Erythroblast (primary cell): ENCODE measurements around the gene TNFAIP8L3.

Experiments
- DNase-seq, 2 experiments: peaks; one replicate each; lab custom pipeline; 2025; lab: John Stamatoyannopoulos, UW
- GATA1 ChIP-seq: IDR thresholded peaks from 2 replicates; pipeline ENCODE4 v1.6.1; 2011; ENCODE audit warnings: low read depth, mild to moderate bottlenecking, control low read depth, low read length, moderate library complexity
- POLR2A ChIP-seq: IDR thresholded peaks from 2 replicates; pipeline ENCODE4 v1.6.1; 2011; ENCODE audit warnings: mild to moderate bottlenecking, low read length

The TNFAIP8L3 gene

GRCh38 chr15:51075826-51076523 lies 18.7 kb downstream of the TNFAIP8L3 start:
- TF ChIP-seq POLR2A: no peak
- no peak for TF ChIP-seq GATA1
- DNase-seq: no peak

GRCh38 chr15:51075364-51075763 lies 19.3 kb downstream of the TNFAIP8L3 start:
- no peak for TF ChIP-seq GATA1
- TF ChIP-seq POLR2A: no peak
- no peak for DNase-seq

GRCh38 chr15:51074926-51075325 lies 19.8 kb downstream of the TNFAIP8L3 start:
- no peak for DNase-seq
- TF ChIP-seq GATA1 (no peak), POLR2A (no peak)

- DNase-seq: no peak
- TF ChIP-seq POLR2A (no peak), GATA1 (no peak)
These were observed 23.1 kb downstream of the TNFAIP8L3 start for GRCh38 chr15:51071578-51071977.

GRCh38 chr15:51069983-51070382 lies 24.7 kb downstream of the TNFAIP8L3 start:
- TF ChIP-seq GATA1: no peak
- no peak for TF ChIP-seq POLR2A
- no peak for DNase-seq

GRCh38 chr15:51067510-51067909 lies 27.2 kb downstream of the TNFAIP8L3 start:
- no peak for TF ChIP-seq GATA1
- TF ChIP-seq POLR2A: no peak
- DNase-seq: no peak

GRCh38 chr15:51065781-51066180 lies 28.9 kb downstream of the TNFAIP8L3 start:
- no peak for DNase-seq
- TF ChIP-seq GATA1 (no peak), POLR2A (no peak)

GRCh38 chr15:51065261-51065660 lies 29.4 kb downstream of the TNFAIP8L3 start:
- TF ChIP-seq GATA1 (no peak), POLR2A (no peak)
- no peak for DNase-seq

GRCh38 chr15:51062736-51063135 lies 32.0 kb downstream of the TNFAIP8L3 start:
- DNase-seq: no peak
- no peak for TF ChIP-seq GATA1
- TF ChIP-seq POLR2A: no peak

GRCh38 chr15:51060030-51060673 lies 34.6 kb downstream of the TNFAIP8L3 start:
- no peak for DNase-seq
- TF ChIP-seq GATA1 (no peak), POLR2A (no peak)

GRCh38 chr15:51054535-51054934 lies 40.2 kb downstream of the TNFAIP8L3 start:
- no peak for DNase-seq
- TF ChIP-seq POLR2A: no peak

GRCh38 chr15:51053571-51053970 lies 41.1 kb downstream of the TNFAIP8L3 start:
- DNase-seq: no peak
- TF ChIP-seq GATA1 (no peak), POLR2A (no peak)

GRCh38 chr15:51051776-51052175 lies 42.9 kb downstream of the TNFAIP8L3 start:
- TF ChIP-seq GATA1 (no peak), POLR2A (no peak)

GRCh38 chr15:51049081-51049480 lies 45.6 kb downstream of the TNFAIP8L3 start:
- TF ChIP-seq POLR2A: no peak
- TF ChIP-seq GATA1: no peak
- DNase-seq: no peak

More at GRCh38 chr15:51051776-51052175, 42.9 kb downstream of the TNFAIP8L3 start:
- no peak for DNase-seq

- DNase-seq: no peak
- no peak for TF ChIP-seq POLR2A
- TF ChIP-seq GATA1: no peak
These were observed 46.4 kb downstream of the TNFAIP8L3 start for GRCh38 chr15:51048308-51048707.
